Middle frontal gyrus (tissue), 1 donor: ENCODE measurements around the gene ACVR1B.

ENCODE experiments used
- DNase-seq: peaks from one replicate; pipeline ENCODE4 v3.0.0-alpha.2; 2015; ENCODE audit warnings: low spot score; ENCODE audit errors: extremely low spot score

The ACVR1B gene

DNA sequence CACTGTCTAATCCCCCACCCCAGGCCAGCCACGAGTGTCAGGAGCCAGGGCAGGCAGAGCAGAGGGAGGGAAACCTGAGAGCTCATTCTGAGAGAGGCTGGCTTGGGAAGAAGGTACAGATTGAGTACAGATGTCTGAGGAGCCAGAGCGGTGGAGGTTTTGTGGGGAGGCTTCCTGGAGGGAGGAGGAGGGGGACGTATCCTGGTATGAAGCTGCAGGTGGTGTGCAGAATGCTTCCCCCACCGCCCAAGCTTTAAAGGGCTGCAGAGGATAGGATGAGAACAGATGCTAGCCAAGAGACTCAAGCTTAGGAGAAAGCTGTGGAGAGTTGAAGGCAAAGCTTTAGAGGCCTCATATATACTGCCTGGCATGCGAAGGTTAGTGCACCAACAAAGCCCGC lies 52.1 kb downstream of the ACVR1B start:
- no peak for DNase-seq

DNA sequence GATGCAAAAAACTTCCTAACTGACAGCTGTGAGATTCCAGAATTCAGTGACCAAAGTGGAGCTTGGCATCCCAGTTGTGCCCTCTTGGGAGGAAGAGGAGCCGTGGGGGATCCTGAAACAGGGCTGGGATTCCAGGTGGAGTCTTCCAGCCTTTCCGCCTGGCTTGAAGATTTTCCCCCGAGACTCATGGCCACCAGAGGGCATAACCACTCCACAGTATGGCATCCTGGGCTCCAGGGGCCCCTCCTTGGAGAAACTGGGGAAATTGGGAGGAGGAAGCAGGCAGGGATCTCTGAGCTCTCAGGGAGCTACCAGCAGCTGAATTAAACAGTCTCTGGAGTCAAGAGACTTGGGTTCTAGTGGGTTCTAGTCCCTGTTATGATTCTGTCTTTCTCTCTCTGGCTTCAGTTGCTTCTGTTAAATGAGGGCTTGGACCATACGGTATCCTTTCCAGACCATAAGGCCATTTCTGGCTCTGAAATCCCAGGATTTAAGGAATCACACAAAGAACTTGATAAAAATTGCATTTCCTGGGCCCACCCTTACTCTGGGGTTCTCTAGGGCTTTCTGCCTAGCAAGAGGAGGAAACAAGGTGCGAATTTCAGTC lies 52.6 kb downstream of the ACVR1B start:
- peak; percentile 43 for DNase-seq

DNA sequence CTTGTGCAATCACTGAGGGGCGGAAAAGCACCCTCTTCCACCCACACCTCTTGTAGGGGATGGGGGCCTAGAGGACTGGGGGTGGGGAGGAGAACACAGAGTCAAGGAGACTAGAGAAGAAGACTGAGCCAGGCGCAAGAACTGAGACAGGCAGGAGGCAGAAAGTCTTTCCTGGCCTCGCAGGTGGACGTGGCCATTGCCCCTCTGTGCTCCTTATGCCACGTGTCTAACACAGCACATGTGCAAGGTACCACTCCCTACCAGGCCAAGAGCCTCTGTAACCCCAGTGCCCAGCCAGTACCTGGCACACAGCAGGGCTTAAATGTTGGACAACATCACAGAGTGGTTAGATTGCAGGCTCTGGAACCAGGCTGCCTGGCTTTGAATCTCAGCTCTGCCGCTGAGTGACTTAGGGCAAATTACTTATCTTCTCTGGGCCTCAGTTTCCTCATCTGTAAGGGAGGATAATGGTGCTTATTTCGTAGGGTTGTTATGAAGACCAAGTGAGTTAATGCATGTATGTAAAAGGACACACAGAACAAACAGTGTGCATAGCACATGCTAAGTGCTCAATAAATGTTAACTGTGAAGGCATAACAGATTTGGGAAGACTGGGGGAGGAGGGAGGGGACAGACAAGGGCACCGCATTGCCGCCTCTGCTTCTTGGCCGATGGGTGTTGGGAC lies 53.9 kb downstream of the ACVR1B start:
- DNase-seq, result no peak

- peak; percentile 62 for DNase-seq
Observed at GRCh38 chr12:52005903-52006703, 54.6 kb downstream of the ACVR1B start.

GRCh38 chr12:52006726-52007157 lies 55.2 kb downstream of the ACVR1B start, which contains the start of gene TAMALIN:
TSS of gene TAMALIN (plus strand) at chr12:52006946. CDS start at chr12:52007020, 74 bp downstream.
- DNase-seq, result no peak

DNA sequence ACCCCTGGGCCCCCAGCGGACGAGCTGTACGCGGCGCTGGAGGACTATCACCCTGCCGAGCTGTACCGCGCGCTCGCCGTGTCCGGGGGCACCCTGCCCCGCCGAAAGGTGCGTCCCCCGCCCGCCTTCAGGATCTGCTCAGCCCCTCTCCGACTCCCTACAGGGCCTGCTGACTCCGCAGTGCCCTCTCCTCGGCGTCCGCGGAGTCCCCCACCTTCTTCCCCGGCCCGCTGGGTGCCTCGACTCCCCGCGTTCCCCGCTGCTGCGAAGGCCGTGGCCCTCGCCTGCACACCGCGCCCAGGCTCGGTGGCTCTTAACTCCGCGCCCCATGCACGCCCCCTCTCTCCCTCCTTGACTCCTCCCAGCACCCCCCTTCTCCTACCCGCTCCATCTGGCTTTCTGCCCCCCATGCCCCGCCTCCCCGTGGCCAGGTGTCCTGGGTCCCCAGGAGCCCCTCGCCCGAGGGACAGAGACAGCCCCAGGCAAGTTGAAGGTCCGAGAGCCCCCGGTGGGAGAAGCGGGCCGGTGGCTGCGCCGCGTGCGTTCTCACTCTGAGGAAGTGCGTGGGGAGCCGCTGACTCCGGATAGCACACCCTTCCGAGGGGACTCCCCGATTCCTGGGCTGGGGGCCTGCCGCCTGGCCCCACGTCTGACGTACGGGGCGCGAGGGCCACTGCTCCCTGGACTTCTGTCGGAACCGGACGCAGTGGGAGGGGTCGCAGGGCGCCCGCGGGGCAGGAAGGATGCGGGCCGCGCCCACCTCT lies 55.8 kb downstream of the ACVR1B start:
- DNase-seq, result no peak

- DNase-seq, result no peak
Observed at GRCh38 chr12:52007982-52008510, 56.5 kb downstream of the ACVR1B start.

- DNase-seq, result no peak
Observed at GRCh38 chr12:52009081-52009751, 57.7 kb downstream of the ACVR1B start.

DNA sequence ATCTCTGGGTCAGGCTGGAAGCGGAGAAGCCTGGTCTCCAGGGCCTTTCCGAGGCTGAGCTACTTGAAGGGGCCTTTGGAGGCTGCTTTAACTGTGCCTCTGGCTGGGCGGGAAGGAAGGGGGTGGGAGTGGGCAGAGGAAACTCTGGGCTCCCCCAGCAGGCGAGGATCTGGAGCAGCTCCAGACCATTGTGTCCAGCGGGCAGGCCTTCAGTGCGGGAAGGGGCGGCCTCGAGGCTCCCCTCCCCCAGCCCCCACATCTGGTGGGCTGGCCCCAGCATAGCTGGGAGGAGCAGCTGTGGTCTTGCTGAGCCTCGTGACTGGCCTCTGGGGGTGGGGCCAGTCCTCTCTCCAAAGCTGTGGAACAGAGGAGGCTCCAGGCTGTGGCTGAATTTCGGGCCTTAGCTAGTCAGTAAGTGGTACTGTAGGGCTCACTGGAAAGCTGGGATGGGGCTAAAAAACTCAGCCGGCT lies 58.7 kb downstream of the ACVR1B start:
- DNase-seq, result no peak

GRCh38 chr12:52010692-52011601 lies 59.4 kb downstream of the ACVR1B start:
- DNase-seq, result no peak

DNA sequence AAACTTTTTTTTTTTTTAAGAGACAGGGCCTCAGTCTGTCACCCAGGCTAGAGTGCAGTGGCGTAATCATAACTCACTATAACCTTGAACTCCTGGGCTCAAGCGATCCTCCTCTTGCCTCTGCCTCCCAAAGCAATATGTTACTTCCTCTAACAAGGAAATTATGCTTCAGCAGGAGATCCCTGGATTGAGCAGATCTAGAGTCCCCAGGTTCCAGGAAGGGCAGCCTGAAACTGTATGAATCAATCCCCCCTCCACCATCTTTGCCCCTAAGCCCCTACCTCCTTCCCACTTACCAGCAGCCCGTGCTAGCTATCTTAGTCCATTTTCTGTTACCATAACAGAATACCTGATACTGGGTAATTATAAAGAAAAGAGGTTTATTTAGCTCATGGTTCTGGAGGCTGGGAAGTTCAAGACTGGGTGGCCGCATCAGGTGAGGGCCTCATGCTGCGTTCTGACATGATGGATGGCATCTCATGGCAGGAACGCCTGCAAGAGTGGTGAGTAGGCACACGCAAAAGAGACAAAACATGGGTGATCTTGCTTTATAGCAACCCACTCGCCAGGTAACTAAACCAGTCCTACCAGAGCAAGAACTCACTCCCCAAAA lies 60.2 kb downstream of the ACVR1B start:
- no peak for DNase-seq

GRCh38 chr12:52013626-52014310 lies 62.3 kb downstream of the ACVR1B start:
- no peak for DNase-seq

GRCh38 chr12:52014567-52015530 lies 63.4 kb downstream of the ACVR1B start:
- DNase-seq, result no peak

DNA sequence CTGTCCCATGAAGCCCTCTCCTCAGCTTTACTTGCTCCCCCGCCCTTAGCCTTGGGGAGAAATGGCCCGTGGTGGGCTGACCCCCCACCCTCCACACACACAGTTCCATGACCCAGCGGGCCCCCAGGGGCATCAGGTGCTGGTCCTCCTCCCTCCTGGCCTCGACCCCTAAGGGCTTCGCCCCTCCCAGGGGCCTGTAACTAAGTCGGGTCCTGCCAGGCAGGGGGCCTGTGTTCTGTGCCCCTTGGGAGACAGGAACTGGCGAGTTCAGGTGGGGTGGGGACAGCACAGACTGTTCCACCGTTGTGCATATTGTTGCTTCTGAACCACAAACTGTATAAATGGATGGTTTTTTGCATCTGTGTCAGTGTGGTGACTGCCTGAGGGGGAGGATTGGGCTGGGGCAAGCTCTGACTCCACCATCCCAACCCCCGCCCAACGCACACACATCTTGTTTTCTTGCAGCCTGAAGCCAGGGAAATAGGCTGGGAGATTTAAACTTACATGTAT lies 64.1 kb downstream of the ACVR1B start:
- DNase-seq, result no peak

DNA sequence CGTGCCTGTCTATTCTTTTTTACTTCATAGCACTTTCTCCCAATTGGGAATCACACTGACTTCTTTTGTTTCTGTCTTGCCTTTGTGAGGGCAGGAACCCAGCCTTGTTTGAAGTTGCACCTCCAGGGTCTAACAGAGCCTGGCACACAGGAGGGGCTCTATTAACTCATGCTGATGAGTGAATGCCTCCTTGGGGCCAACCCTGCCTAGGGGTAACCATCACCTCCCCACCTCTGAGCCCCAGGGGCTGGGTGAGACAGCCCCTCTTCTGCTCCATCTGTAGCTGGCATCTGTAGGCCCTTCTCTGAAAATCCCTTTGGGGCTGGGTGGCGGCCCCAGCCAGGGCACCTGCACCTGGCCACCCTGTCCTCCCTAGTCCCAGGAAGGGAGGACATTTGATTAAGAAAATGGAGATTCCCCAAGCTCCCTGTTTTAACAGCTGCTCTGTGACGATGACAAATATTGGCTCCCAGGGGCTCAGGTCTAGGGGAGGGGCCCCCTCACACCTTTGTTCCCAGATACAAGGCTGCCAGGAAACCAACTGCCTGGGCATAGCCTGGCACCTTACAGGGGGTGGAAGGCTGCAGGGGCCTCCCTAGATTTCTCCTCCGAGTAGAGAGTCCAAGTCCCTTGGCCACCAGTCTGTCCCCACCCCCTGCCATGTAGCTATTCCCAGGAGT lies 67.1 kb downstream of the ACVR1B start:
- no peak for DNase-seq

DNA sequence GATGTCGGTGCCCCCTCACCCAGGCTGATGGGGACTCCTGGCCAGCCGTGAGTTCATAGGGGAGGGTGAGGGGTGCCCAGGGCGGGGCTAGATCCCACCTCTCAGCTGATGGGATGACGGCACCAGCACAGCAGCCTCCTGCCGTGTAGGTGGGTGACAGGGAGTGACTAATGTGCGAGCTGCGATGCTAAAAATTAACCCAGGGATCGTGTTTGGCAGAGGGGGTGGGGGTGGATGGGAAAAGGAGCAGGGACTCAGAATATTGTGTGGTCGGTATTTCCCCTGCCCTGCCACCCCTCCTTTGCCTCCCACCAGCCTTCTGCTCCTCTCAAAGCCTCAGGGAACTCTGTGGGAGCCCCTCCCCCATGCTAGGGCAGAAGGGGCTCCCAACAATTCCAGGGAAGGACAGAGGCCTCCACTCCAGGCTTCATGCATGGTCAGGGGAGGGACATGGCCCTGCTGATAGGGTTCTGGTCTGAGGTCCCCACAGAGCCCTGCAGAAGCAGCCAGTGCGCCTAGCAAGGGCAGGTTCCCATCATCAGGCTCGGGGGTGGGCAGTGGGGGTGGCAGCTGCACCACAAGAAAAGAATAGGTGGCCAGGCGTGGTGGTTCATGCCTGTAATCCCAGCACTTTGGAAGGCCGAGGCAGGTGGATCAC lies 67.7 kb downstream of the ACVR1B start:
- no peak for DNase-seq
